Tibial artery (tissue), 4 donors: ENCODE results near the gene SEPTIN2.
"Not testable (repeated sequence)": the region's sequence is repeated elsewhere in the genome, so short reads cannot be mapped to it uniquely, and the experiment has no call there.

Experiments
- DNase-seq, 2 donors: peaks; one replicate each; pipeline ENCODE4 v3.0.0-alpha.2; 2019
- H3K27ac ChIP-seq, 2 donors: fragments of 200-600 bp; sonication (generic) in 1 of 2; 1 replicate in 1 of 2; 2 replicates in 1 of 2; pipeline ENCODE4 v1.5.1; 2018 to 2019; ENCODE audit warnings: mild to moderate bottlenecking in 1 of 2
- H3K27me3 ChIP-seq, 2 donors: fragments of 200-600 bp; sonication (generic) in 1 of 2; one replicate each; pipeline versions ENCODE4 v1.5.1 to v1.6.0; 2016 to 2019
- H3K36me3 ChIP-seq, 3 donors: fragments of 200-600 bp; sonication (generic) in 2 of 3; one replicate each; pipeline ENCODE4 v1.5.1; 2016 to 2019; ENCODE audit warnings: mild to moderate bottlenecking in 2 of 3
- H3K4me1 ChIP-seq, 4 donors: fragments of 200-600 bp; sonication (generic) in 2 of 4; 1 replicate in 3 of 4; 2 replicates in 1 of 4; pipeline ENCODE4 v1.5.1; 2016 to 2019
- H3K4me3 ChIP-seq, 2 donors: fragments of 200-600 bp; sonication (generic) in 1 of 2; 1 replicate in 1 of 2; 2 replicates in 1 of 2; pipeline ENCODE4 v1.5.1; 2018 to 2019; ENCODE audit warnings: mild to moderate bottlenecking in 2 of 2
- H3K9me3 ChIP-seq, 3 donors: fragments of 200-600 bp; sonication (generic) in 1 of 3; one replicate each; pipeline ENCODE4 v1.5.1; 2016 to 2019
- intact Hi-C: fragments of 100-400 bp; cut with DNase I; formaldehyde crosslinking; loops from one replicate; pipeline ENCODE4 v1.15.0; 2023; ENCODE audit warnings: low total_unique reads
- TF ChIP-seq, protein P1 (sequence below), 2 experiments: fragments of 200-600 bp in 1 of 2; fragments of 450-650 bp in 1 of 2; IDR thresholded peaks; one replicate each; pipeline ENCODE4 v1.5.1; 2017 to 2019; ENCODE audit warnings: antibody characterized with exemption in 2 of 2, mild to moderate bottlenecking in 1 of 2, moderate library complexity in 1 of 2

Gene SEPTIN2

DNA sequence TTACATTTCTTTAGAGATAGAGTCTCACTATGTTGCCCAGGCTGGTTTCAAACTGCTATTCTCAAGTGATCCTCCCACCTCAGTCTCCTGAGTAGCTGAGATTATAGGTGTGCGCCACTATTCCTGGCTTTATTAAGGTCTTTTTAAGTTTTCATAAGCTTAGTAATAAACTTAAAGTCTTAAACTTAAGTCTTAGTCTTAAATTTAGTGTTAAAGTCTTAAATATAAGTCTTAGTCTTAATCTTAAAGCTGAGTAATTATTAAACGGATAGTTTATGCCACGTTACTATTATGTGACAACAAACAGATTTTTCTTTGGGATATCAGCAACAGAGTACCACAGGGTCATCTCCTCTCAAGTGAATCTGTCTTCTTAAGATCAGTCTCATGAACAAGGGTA is 52.9 kb downstream of the SEPTIN2 start:
- no peak overlapping the region for H3K4me3 ChIP-seq
- H3K4me1 ChIP-seq: peaks cover 0 to 50% (median 10%) of the 10 kb centered on the region in 4 donors
- H3K9me3 ChIP-seq: no peaks in the 10 kb centered on the region
- H3K27ac ChIP-seq: peak overlapping the region in 1 of 2 donors; percentile 42
- TF ChIP-seq, protein P1, sequence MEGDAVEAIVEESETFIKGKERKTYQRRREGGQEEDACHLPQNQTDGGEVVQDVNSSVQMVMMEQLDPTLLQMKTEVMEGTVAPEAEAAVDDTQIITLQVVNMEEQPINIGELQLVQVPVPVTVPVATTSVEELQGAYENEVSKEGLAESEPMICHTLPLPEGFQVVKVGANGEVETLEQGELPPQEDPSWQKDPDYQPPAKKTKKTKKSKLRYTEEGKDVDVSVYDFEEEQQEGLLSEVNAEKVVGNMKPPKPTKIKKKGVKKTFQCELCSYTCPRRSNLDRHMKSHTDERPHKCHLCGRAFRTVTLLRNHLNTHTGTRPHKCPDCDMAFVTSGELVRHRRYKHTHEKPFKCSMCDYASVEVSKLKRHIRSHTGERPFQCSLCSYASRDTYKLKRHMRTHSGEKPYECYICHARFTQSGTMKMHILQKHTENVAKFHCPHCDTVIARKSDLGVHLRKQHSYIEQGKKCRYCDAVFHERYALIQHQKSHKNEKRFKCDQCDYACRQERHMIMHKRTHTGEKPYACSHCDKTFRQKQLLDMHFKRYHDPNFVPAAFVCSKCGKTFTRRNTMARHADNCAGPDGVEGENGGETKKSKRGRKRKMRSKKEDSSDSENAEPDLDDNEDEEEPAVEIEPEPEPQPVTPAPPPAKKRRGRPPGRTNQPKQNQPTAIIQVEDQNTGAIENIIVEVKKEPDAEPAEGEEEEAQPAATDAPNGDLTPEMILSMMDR (IDR thresholded peaks at IDR 0.05): no peak
- intact Hi-C loops: no loop called here
- H3K27me3 ChIP-seq: no peaks in the 10 kb centered on the region
- DNase-seq: no peak
- no peaks in the 10 kb centered on the region for H3K36me3 ChIP-seq

DNA sequence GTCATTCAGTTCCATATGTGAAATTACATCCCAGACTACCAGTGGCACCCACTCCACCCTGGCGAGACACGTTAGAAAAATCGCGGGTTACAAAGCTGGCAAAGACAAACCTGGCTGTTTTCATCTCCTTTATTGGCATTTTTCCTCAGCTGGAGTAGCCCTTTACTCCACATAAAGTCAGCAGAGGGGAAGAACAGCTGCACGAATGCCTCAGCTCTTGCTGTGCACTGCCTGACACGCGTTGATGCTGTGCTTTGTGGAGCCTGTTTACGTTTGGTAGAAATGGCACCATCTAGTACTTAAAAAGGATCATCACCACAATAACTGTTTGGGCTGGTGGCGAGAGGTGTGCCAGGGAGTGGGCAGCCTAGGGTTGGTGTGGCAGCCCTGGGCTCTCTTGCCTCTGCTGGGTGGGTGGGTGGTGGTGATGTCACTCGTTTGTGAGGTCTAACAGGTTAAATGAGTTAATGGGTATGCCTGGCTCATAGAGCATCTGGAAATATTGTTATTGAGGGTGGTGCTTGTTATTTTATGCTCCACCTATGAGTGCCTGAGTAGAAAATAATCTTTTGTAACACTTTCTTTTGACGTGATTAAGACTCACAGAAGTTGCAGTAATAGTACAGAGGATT is 56.8 kb downstream of the SEPTIN2 start:
- no peak overlapping the region for H3K4me3 ChIP-seq
- H3K27ac ChIP-seq: no peak overlapping the region
- intact Hi-C loops: loop anchor here (10.0 kb wide), 1 partner anchor 142 kb away; no protein-coding TSS in a partner anchor
- peaks cover 0 to 41% (median 12%) of the 10 kb centered on the region in 4 donors for H3K4me1 ChIP-seq
- TF ChIP-seq, protein P1 (IDR thresholded peaks at IDR 0.05): no peak
- H3K36me3 ChIP-seq: peaks cover 0 to 19% (median 14%) of the 10 kb centered on the region in 3 donors
- H3K9me3 ChIP-seq: no peaks in the 10 kb centered on the region
- H3K27me3 ChIP-seq: no peaks in the 10 kb centered on the region
- DNase-seq: no peak

DNA sequence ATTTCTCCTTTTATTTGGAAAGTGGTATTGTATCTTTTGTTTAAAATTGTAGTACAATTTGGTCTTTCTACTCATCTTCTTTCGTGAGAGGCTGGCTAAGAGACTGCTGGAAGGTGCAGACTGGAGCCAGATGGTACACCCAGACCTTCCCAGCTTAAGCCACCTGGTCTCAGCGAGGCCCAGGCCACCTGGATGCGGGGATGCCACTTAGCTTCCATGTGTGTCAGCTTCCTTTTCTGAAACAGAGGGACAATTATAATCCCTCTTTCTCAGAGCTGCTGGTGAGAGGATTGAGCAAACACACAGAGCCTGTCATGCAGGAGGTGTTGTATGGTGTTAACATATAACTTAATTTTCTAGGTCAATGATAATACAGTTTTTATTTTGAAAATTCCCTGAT is 57.7 kb downstream of the SEPTIN2 start:
- H3K36me3 ChIP-seq: peaks cover 0 to 19% (median 14%) of the 10 kb centered on the region in 3 donors
- H3K27me3 ChIP-seq: no peaks in the 10 kb centered on the region
- no peaks in the 10 kb centered on the region for H3K9me3 ChIP-seq
- H3K27ac ChIP-seq: no peak overlapping the region
- no peak overlapping the region for H3K4me3 ChIP-seq
- intact Hi-C loops: loop anchor here (10.0 kb wide), 1 partner anchor 141 kb away; no protein-coding TSS in a partner anchor
- TF ChIP-seq, protein P1 (IDR thresholded peaks at IDR 0.05): no peak
- DNase-seq: no peak
- H3K4me1 ChIP-seq: peaks cover 0 to 41% (median 13%) of the 10 kb centered on the region in 4 donors

DNA sequence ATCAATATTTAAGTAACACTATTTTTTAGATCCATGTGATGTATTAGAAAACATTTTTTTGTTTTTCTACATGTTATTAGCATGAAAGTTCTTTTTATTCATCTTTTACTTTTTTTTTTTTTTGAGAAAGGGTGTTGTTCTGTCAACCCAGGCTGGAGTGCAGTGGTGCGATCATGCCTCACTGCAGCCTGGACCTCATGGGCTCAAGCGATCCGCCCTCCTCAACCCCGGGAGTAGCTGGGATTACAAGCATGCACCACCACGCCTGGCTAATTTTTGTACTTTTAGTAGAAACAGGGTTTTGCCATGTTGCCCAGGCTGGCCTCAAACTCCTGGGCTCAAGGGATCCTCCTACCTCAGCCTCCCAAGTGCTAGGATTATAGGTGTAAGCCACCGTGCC is 58.2 kb downstream of the SEPTIN2 start:
- H3K27ac ChIP-seq, H3K4me3 ChIP-seq, H3K9me3 ChIP-seq, DNase-seq, H3K27me3 ChIP-seq: not testable (repeated sequence)
- Histone ChIP-seq H3K36me3 (peaks cover 0 to 19% (median 14%) of the 10 kb centered on the region in 3 donors), H3K4me1 (peaks cover 0 to 41% (median 17%) of the 10 kb centered on the region in 4 donors)
- intact Hi-C loops: loop anchor here (10.0 kb wide), 1 partner anchor 141 kb away; no protein-coding TSS in a partner anchor

DNA sequence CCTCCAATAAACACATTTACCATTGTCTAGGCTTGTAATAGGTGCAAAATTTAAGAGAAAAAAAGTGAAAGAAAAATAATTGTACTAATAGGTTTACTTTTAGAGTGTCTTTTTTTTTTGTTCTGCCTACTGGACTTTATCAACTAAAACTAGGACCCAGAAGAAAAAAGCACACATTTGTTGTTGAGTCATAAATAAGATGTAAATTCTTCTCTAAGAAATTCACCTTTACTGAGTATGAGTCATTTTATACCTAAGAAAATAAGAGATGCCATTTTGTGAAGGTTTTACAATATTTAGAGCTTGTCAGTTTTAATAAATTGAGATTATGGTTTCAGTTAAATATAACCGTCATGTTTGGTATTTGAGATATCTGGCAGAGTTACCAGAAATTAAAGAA is 59.6 kb downstream of the SEPTIN2 start:
- intact Hi-C loops: loop anchor here (10.0 kb wide), 1 partner anchor 140 kb away; no protein-coding TSS in a partner anchor
- Histone ChIP-seq H3K27ac (no peak overlapping the region), H3K27me3 (no peaks in the 10 kb centered on the region), H3K9me3 (no peaks in the 10 kb centered on the region), H3K36me3 (peaks cover 0 to 19% (median 14%) of the 10 kb centered on the region in 3 donors), H3K4me3 (no peak overlapping the region), H3K4me1 (peaks cover 0 to 44% (median 30%) of the 10 kb centered on the region in 4 donors)
- DNase-seq: no peak
- TF ChIP-seq, protein P1 (IDR thresholded peaks at IDR 0.05): no peak

DNA sequence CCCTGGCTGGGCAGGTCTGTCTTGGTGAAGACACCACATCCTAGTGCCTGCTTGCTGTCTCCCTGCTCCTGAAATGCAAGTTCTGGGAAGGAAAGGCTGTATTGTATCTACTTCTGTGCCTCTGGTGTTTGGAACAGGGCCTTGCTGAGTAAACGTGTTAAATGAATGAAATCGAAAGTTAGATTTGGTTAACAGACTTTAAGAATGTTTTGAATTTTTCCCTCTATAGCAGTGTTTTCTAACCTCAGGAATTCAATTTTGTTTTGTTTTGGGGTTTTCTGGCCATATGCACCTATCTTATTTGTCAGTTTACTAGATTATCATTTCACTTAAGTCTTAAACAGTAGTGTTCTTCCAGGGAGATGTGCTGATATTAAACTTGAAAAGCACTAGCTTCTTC is 61.1 kb downstream of the SEPTIN2 start:
- peaks cover 0 to 19% (median 14%) of the 10 kb centered on the region in 3 donors for H3K36me3 ChIP-seq
- no peaks in the 10 kb centered on the region for H3K9me3 ChIP-seq
- TF ChIP-seq, protein P1 (IDR thresholded peaks at IDR 0.05): no peak
- H3K4me3 ChIP-seq: no peak overlapping the region
- no peak for DNase-seq
- peaks cover 0 to 59% (median 45%) of the 10 kb centered on the region in 4 donors for H3K4me1 ChIP-seq
- intact Hi-C loops: loop anchor here (10.0 kb wide), 1 partner anchor 138 kb away; no protein-coding TSS in a partner anchor
- no peaks in the 10 kb centered on the region for H3K27me3 ChIP-seq
- no peak overlapping the region for H3K27ac ChIP-seq
